GM19238 (cell line): Measurements from ENCODE around the gene PTPRN.
A peak's percentile ranks its signal among the peaks of the same experiment; 100 is the strongest.
"Not testable (repeated sequence)": the region's sequence is repeated elsewhere in the genome, so short reads cannot be mapped to it uniquely, and the experiment has no call there.

ENCODE experiments used
- DNase-seq: peaks from one replicate; pipeline ENCODE4 v3.0.0; 2011; ENCODE audit warnings: low spot score; ENCODE audit not compliant: insufficient read length

The PTPRN gene

DNA sequence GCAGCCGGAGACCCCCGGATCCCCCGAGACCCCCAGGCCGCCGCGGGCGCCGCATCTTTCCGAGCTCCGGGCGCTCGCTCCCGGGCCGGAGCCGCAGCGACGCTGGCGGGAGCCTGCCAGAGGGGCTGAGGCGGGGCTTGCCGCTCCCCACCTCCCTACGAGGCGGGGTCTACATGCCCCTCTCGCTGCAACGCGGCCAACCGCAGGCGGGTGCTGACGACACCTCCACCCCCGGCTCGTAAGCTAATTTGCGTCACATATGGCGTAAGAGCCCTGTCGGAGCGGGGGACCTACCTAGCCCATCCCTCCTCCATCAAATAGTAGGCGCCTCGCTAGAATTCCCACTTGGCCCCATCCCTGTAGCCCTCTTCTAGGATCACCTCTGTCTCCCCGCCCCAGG is at the start of gene PTPRN:
Gene PTPRN (minus strand): TSS at position 124 of the 400 bp plus-strand sequence. CDS start 69 bp downstream, at position 55.
- DNase-seq = no peak

DNA sequence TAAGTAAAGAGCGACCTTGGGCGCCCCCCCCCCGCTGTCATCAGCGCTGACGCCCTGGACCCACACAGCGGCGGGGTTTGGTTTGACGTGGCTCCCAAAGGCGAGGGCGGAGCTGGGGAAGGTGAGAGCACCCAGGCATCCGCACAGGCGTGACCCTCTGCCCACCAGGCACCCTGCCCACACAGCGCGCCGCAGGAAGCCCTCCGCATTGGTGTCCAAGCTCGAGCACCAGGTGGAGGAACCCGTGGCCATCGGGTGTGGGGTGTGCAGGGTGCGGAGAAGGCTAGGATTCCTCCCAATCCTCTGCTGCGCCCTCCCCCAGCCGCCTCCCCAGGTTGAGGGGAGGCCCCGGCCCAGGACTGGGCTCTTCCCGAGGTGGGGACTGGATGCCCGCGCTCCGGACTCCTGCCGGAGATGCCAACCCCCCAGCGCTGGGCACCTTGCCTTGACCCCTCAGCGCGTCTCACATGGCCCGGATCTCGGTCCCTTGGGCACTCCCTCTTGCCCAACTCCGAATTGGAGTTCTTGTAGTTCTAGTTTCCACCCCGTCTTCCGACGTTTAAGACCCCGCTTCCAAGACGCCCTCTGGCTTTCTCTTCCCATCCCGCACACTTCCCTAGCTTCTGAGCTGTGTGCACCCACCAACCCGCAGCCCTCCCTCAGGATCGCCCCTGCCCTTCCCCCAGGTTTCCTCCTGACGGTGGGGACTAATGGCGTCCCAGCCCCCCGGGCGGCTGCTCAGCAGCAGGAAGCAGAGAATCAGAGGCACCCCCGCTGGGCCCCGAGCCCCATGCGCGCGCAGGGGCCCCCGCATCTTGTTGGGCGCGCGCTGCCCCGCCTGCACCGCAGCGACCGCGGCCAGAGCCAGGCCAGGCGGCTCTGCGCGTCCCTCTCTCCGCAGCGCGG is 49.2 kb upstream of the PTPRN start:
- DNase-seq = no peak

DNA sequence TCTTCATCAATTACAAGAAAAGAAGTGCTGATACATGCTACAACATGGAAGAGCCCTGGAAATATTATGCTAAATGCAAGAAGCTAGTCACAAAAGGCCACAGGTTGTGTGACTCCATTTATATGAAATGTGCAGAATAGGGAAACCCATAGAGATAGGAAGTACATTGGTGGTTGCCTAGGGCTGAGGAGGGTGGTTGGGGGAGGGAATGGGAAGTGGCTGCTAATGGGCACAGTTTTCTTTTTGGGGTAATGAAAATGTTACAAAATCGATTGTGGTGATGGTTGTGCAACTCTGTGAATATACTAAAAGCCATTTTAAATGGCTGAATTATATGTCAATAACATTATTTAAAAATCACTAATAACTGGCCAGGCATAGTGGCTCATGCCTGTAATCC is 47.6 kb upstream of the PTPRN start:
- DNase-seq = no peak

DNA sequence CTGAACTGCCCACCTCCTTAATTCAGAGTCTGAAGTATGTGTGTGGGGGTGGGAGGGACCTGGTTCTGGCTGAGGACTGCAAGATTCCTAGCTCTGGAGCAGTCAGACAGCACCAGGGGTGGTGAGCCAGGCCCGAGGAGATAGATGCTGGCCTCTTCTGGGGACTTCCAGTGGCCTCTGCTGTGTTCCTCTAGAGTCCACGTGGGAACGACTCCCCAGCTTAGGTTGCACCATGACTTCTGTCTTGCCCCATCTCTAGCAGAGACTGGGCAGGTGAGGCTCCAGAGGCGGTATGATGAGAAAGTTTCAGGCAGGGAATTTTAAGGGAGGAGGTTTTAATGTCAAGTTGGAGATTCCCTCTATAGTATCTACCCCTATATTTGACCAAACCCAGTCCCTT is 45.4 kb upstream of the PTPRN start:
- no peak for DNase-seq

DNA sequence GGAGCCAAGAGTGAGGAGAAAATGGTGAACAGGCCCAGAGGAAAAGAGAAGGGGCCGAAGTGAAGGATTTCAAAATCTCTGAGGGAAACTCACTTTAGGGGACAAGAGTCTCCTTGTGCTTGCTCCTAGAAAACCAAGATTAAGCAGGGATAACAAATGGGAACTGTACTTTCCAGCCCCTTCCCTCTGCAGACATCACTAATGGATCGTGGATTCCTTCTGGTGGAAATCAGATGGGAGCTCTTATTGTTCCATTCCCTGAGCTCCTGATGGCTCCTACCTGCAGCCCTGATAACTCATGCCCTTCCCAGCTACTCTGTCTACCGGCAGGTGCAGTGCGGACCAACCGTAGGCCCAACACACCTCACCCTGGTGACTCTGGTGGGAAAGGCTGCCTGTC is 43.9 kb upstream of the PTPRN start:
- no peak for DNase-seq

DNA sequence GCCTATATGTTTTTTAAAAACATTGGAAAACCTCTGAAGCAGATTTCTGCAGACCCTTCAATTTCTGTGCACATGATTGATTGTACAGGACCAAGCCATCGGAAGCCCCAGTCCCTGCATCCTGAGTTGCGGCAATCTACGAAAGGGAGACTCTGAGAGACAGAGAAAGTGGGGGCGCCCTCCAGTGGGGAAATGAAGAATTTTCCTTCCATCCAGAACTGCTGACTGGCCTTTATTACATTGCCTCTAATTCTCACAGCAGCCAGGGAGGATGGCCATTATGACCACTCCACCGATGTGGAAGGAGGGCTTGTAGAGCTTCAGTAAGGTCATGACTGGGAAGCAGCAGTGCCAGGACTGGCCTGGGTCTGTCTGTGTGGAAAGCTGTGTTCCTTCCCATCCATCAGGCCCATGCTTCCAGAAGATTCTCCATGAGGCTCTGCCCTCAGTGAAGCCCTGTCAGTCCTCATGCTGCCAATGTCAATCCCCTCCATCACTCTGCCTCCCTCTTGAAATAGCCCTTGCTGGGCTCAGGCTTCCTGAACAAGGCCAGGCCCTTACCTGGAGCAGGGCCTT is 43.3 kb upstream of the PTPRN start:
- peak; percentile 55 for DNase-seq

DNA sequence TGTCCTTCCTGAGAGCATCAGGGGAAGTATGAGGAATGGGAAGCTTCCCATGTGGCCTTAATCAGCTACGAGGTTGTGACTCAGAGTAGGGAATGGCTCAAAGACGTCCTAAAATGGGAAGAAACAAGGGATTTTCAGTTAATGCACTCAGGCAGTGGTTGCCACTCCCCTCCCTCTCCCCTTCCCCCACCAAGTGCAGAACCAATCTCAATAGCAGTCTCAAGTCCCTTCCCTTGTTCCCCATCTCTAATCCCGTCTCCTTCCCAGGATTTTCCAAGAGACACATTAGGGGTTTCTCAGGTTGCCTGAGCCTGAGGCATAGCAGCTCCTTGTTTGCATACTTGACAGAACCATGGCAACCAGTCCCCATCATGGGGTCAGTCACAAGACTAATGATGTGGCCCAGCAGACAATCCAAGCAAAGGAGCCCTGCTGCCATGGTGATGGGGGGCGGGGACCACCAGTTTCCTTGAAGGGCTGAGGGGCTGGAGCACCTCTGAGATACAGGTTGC is 41.6 kb upstream of the PTPRN start:
- DNase-seq = no peak

DNA sequence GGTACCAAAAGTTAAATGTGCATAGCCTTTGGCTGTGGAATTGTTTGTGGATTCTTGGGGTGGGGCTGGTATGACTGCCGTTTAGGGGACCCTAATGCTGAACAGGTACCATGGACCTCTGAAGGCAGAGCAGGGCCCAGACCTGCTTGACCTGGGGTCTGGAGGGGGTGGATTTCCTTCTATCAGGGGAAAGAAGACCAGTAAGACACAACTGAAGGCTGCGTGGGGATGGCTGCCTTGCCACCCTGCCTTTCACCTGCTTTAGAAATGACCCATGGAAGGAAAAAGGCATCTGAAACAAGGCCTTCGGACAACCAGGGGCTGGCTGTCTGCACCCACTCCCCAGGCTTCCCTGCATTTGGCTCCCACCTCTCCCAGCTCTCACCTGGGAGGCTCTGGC is 41.0 kb upstream of the PTPRN start:
- no peak for DNase-seq

DNA sequence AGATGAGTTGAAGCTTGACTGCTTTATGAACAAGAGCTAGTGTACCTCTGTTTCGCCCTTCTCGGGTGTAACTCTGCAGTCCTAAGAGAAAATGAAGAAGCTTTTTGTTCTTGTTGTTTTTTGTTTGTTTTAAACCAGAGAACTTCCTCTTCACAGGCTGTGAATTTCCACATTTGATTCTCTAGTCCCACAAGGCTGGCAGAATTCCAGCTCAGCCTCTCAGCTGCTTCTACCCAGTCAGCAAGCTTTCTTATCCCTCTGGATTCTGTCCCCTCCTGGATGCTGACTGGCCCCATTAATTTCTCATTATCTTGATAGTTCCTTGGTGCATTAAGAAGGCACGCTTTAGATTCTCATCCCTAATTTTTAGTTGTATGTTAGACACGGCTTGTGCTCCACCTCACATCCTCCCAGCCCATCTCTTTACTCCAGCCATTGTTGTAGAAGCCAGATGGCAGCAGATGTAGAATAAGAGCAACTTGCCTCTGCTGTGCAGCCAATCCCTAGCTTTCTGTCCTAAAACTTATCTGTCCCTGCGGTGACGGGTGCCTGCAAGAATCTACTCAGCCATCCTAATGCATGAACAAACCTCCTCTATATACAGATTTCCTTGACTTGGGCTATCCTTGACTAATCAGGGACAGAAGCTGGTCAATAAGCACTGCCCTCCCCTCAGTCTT is 35.7 kb upstream of the PTPRN start:
- DNase-seq = no peak

DNA sequence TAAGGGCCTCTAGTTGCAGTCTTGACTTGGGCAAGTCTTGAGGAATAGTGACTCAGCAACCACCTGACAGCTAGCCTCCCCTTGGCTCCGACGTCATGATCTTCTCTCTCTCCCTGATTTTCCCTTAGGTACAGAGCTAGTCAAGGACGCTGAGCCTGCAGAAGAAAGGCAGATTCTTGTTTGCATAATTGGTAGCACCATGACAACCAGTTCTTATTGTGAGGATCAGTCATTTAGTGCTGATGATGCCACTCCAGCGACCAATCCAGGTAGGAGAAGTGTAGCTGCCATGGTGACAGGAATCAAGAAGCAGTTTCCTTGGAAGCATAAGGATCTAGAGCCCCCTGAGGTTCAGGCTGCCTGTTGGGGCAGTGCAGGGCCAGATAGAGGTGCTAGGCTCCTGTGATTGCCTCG is 26.2 kb upstream of the PTPRN start:
- no peak for DNase-seq

DNA sequence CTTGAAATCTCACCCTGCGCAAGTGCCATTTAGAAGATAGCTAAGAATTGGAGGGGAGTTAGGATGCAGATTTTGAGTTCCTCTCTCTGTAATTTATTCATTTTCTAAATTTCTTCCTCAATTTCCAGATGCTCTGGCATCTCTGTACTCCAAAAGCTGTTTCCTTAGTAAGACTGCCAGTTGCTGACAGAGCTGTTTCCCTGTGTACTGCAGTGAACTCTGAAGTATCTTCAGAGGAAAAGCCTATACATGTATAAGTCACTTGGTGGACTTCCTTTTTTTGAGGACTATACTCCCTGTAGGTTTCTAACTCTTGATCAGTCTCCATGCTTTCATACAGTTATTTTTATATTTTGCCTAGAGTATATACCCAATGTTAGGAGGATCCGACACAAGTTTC is 24.9 kb upstream of the PTPRN start:
- no peak for DNase-seq

DNA sequence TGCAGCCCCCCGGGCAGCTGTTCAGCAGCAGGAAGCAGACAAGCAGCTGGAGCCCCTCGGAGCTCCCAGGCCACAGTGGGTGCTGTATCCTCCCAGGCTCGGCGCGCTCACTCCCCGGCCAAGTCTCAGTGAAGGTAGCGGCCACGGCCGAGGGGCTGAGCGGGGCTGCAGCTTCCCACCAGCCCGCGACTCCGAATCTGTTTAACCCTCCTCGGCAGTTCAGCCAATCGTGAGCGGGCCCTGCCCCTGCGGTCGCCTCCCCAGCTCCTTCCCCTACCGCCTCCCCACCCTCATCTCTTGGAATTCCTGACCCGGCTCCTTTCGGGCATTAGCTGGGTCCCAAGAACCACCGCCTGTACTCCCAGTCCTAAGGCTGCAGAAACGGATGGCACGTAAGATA is 23.3 kb upstream of the PTPRN start, which contains the start of gene RESP18:
Gene RESP18 (minus strand): TSS at position 203 of the 400 bp plus-strand sequence.
- DNase-seq = no peak

DNA sequence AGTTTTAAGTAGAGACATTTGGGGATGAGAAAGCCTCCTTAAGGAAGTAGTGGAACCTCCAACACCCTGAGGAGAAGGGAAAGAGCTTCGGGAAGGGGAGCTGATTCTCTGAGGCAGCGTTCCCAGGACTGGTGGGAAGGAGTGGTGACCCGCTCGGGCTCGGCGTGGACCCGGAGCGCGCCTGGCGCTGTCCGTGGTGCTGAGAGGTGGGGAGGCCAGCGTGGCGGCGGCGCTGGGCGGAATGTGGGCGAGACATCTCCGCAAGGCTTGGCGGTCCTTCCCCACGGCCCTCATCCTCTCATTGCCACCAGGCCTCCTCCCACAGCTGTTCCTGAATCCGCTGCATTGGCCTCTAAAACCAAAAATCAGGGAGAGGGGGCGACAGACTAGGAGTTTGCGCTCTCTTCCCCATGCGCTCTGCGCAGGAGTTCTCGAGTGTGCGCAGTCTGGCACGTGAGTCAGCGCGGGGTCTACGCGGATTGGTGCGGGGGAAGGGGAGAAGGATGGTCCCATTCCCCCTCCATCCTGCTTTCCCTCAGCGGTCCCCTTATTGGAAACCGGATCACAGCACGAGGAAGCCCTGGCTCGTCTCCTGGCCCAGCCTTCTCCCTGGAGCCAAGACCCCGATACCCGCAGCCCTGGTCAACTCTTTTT is 22.5 kb upstream of the PTPRN start:
- DNase-seq = no peak

DNA sequence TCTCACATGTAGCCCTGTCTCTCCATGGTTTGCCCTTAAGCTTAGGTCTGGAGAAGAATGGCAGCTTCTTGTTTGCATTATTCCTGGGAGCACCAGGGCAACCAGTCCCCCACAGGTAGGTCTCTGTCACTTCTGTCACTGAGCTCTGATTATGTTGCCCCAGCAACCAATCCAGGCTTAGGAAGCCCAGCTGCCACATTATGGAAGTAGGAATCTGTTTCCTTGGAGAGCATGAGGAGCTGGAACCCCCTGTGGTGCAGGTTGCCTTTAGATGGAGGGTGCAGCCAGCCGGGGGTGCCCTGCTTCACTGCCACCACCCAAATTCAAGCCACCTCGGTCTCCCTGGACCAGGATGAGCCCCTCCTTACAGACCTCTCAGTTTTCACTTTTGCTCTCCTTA is 18.5 kb upstream of the PTPRN start:
- no peak for DNase-seq

DNA sequence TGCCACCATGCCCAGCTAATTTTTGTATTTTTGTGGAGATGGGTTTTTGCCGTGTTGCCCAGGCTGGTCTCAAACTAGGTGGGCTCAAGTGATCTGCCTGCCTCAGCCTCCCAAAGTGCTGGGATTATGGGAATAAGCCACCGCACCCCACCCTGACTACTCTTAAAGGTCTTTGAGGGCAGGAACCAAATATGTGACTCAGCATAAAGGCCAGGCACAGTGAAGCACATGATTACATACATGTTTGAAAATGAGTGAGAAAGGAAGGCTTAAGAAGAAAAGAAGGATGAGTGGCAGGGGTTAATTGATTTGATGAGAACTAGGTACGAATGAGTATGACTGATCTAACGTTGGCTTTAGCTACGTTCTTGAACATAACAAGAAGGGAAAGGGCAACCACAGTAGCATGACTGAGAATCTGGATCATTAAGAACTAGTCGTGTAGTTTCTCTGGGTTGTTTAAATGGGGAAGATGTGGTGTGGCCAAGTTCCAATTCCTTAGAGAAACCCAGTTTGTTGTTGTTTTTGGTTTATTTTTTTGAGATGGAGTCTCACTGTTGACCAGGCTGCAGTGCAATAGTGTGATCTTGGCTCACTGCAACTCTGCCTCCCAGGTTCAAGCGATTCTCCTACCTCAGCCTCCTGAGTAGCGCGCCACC is 16.6 kb upstream of the PTPRN start:
- DNase-seq = no peak

DNA sequence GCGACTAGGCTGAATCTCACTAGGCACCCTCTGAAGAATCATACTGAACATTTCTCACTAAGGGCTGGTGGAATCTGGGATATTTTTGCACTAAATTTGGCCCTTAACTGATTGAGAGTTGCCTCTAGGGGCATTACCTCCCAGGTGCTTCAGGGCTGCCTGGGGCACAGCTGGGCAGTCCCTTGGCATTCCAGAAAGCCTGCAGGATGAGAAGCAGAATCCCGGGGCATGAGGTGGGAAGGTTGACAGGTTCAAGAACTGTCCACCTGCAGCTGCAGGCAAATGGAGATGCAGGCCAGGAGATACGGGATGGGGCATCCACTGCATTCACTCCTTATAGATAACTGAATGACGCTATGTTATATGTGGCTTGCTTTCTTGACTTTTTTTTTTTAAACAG is 15.9 kb upstream of the PTPRN start:
- DNase-seq = no peak

DNA sequence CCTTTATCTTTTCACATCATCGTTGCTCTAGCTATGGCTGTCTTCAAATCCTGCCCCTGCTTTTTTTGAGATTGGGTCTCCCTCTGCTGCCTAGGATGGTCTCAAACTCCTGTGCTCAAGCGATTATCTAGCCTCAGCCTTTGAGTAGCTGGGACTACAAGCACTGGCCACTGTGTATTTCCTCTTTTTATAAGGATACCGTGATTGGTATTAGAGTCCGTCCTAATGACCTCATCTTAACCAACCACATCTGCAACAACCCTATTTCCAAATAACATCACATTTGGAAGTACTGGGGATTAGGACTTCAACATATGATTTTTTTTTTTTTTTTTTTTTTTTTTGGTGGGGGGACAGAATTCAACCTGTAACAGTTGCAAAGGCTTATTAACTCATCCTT is 14.2 kb upstream of the PTPRN start:
- DNase-seq = no peak

DNA sequence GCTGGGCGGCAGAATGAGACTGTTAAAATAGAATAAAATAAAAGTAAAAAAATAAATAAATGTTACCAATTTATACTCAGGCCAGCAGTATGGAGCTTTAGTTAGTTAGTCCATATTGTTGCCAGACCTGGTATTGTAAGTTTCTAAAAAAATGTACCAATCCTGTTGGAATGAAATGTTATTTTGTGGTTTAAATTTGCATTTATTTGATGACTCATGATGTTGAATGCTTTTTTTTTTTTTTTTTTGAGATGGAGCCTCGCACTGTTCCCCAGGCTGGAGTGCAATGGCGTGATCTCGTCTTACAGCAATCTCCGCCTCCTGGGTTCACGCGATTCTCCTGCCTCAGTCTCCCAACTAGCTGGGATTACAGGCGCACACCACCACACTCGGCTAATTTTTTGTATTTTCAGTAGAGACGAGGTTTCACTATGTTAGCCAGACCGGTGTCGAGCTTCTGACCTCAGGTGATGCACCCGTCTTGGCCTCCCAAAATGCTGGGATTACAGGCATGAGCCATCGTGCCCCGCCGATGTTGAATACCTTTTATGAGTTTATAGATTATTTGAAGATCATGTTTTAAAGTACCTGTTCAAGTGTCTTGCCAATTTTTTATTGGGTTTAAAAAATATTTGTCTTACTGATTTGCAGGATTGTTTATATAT is 5.7 kb upstream of the PTPRN start:
- no peak for DNase-seq

DNA sequence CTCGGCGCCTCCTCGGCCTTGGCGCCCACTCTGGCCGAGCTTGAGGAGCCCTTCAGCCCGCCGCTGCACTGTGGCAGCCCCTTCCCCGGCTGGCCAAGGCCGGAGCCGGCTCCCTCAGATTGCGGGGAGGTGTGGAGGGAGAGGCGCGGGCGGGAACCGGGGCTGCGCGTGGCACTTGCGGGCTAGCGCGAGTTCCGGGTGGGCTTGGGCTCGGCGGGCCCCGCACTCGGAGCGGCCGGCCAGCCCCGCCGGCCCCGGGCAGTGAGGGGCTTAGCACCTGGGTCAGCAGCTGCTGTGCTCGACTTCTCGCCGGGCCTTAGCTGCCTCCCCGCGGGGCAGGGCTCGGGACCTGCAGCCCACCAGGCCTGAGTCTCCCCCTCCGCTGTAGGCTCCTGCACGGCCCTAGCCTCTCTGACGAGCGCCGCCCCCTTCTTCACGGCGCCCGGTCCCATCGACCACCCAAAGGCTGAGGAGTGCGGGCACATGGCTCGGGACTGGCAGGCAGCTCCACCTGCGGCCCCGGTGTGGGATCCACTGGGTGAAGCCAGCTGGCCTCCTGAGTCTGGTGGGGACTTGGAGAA is 3.6 kb upstream of the PTPRN start:
- DNase-seq = not testable (repeated sequence)
